Neural crest cell (in vitro differentiated cells): ENCODE results near the gene GDF7. TPM values are rescaled to one million over a fixed set of nuclear protein-coding genes. Genes with fewer than 3 reads are reported as not detected.

Experiments
- DNase-seq: peaks from one replicate; pipeline ENCODE4 v3.0.0; 2021; ENCODE audit warnings: low read depth, mixed read lengths, low spot score
- H3K27ac Mint-ChIP-seq: one replicate; pipeline ENCODE4 v1.8.0; 2021; ENCODE audit warnings: mild to moderate bottlenecking, mixed read lengths; ENCODE audit not compliant: unreplicated experiment
- H3K27me3 Mint-ChIP-seq: 2 replicates; pipeline ENCODE4 v1.8.0; 2021; ENCODE audit warnings: low read depth, mild to moderate bottlenecking, mixed read lengths
- H3K36me3 Mint-ChIP-seq: 2 replicates; pipeline ENCODE4 v1.8.0; 2021; ENCODE audit warnings: low read depth, mild to moderate bottlenecking, mixed read lengths
- H3K4me1 Mint-ChIP-seq: 2 replicates; pipeline ENCODE4 v1.8.0; 2021; ENCODE audit warnings: mixed read lengths
- H3K4me3 Mint-ChIP-seq: one replicate; pipeline ENCODE4 v1.8.0; 2021; ENCODE audit warnings: mild to moderate bottlenecking, mixed read lengths
- H3K9me3 Mint-ChIP-seq: 2 replicates; pipeline ENCODE4 v1.8.0; 2021; ENCODE audit warnings: mixed read lengths
- CTCF ChIP-seq: fragments of 200-600 bp; sonication (generic); conservative IDR thresholded peaks from 2 replicates; pipeline ENCODE4 v1.5.0; 2021; ENCODE audit warnings: antibody characterized with exemption, mild to moderate bottlenecking
- total RNA-seq: library from RNA; stranded (reverse); gene quantifications from 2 replicates; pipeline ENCODE4 v1.2.1, GENCODE V29; 2021

The GDF7 gene
- total RNA-seq, 1 donor from 2014 or later: 0.40 TPM

DNA sequence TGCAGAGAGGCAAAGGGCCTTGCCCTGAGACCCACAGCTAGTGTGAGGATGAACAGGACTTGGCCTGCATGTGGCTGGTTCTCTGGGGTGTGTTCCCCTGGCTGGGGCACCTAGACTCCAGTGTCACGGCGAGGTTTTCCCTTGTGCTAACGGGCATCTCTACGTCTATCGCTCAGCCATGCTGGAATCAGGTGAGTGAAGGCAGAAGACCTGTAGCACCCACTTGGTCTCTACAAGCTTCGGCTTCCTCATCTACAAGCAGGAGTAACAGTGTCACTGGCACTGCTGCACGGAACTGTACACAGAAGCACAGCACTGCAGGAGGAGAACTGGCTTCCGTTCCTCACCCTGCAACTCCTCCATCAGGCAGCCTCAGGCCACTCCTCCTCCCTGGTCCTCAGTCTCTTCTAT is 46.7 kb upstream of the GDF7 start:
- H3K4me1 Mint-ChIP-seq: peaks cover 36% of the 10 kb centered on the region
- no peaks in the 10 kb centered on the region for H3K9me3 Mint-ChIP-seq
- DNase-seq: no peak
- no peak overlapping the region for H3K27ac Mint-ChIP-seq
- H3K36me3 Mint-ChIP-seq: peaks cover 6% of the 10 kb centered on the region
- TF ChIP-seq CTCF: no peak
- H3K27me3 Mint-ChIP-seq: peaks cover 6% of the 10 kb centered on the region
- H3K4me3 Mint-ChIP-seq: no peak overlapping the region

GRCh38 chr2:20620696-20621365 is 46.1 kb upstream of the GDF7 start:
- Mint-ChIP-seq H3K27ac (no peak overlapping the region), H3K36me3 (peaks cover 6% of the 10 kb centered on the region), H3K27me3 (peaks cover 6% of the 10 kb centered on the region), H3K4me3 (no peak overlapping the region), H3K9me3 (no peaks in the 10 kb centered on the region), H3K4me1 (peaks cover 38% of the 10 kb centered on the region)
- no peak for DNase-seq
- no peak for TF ChIP-seq CTCF

DNA sequence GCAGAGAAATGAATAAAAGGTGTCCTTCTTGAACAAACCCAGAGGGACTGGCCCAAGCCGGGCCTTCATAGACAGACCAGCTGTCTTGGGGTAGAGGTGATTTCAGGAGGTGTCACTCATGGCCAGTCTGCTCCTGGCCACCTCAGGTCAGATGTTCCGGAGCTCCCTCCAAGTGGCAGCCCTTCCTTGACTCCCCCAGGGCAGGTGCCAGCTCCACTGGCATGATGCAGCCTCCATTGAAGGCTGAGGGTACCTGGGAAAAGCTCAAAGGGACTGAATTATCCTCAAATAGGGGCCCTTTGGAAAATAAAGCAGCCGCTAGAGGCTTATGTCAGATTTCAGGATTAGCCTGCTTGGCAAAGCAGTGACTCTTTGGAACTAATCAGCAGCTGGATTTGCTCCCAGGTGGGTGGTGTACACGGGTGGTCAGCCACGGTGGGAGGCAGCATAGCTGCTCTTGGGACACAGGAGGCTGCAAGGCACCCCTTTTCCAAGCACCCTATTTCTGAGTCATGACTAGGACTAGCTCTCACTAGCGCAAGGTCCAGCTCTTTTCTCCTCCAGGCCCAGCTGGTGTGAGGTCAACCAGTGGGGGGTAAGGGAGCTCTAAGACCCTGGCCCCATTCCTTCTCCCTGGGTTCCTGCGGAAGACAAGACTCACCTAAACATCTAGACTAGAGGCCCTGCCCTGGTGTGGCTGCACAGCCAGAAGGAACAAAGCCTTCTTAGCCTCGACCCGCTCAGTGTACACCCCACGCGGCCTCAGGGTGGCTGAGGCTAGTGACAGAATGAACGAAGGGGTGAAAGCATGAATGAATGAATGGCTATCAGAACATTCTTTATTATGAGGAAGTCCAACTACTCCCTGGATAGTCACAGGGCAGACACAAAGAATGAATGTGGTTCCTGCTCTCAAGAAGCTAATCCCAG is 45.3 kb upstream of the GDF7 start:
- Mint-ChIP-seq H3K4me1 (peaks cover 43% of the 10 kb centered on the region), H3K27me3 (peaks cover 6% of the 10 kb centered on the region), H3K4me3 (no peak overlapping the region), H3K36me3 (peaks cover 6% of the 10 kb centered on the region), H3K9me3 (no peaks in the 10 kb centered on the region), H3K27ac (no peak overlapping the region)
- TF ChIP-seq CTCF: no peak
- no peak for DNase-seq

GRCh38 chr2:20622296-20622686 is 44.7 kb upstream of the GDF7 start:
- H3K4me1 Mint-ChIP-seq: peaks cover 43% of the 10 kb centered on the region
- DNase-seq: no peak

DNA sequence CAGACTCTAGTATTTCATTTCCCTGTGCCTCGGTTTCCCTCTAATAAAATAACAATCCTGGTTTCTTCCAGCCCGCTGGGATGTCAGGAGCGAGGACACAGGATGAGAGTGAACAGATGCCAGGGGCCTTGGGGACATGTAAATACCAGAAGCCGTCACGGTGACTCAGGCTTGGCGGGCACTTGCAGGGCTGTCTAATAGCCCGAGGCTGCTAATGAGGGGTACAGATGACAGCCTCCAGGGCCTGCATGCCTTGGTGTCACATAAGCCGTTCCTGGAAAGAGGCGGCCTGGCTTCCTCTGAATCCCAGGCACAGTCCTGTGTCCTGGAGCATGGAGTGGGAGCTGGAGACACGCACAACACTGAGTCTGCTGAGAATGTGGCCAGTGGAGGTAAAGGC is 44.2 kb upstream of the GDF7 start:
- Mint-ChIP-seq H3K36me3 (peaks cover 6% of the 10 kb centered on the region), H3K4me3 (no peak overlapping the region), H3K4me1 (peaks cover 43% of the 10 kb centered on the region), H3K27ac (no peak overlapping the region), H3K9me3 (no peaks in the 10 kb centered on the region), H3K27me3 (peaks cover 6% of the 10 kb centered on the region)
- no peak for TF ChIP-seq CTCF
- no peak for DNase-seq

More at GRCh38 chr2:20622296-20622686, 44.7 kb upstream of the GDF7 start:
- Mint-ChIP-seq H3K27me3 (peaks cover 6% of the 10 kb centered on the region), H3K27ac (no peak overlapping the region), H3K36me3 (peaks cover 6% of the 10 kb centered on the region), H3K4me3 (no peak overlapping the region), H3K9me3 (no peaks in the 10 kb centered on the region)
- no peak for TF ChIP-seq CTCF
